AG09319 (cell line): ENCODE data around the gene HRNR.

Experiments
- DNase-seq: peaks from one replicate; pipeline ENCODE4 v3.0.0-alpha.2; 2010; ENCODE audit warnings: low read depth; ENCODE audit errors: extremely low read depth
- CTCF ChIP-seq: IDR thresholded peaks from 2 replicates; pipeline ENCODE4 v1.5.1; 2011; ENCODE audit warnings: low read depth, mild to moderate bottlenecking, inconsistent platforms, low read length, moderate library complexity

Gene HRNR

GRCh38 chr1:152197361-152197941, 26.5 kb downstream of the HRNR start:
- no peak for DNase-seq
- TF ChIP-seq CTCF: no peak

- no peak for TF ChIP-seq CTCF
- no peak for DNase-seq
Observed at GRCh38 chr1:152191711-152192110, 32.3 kb downstream of the HRNR start.

- no peak for DNase-seq
- no peak for TF ChIP-seq CTCF
Observed at GRCh38 chr1:152191260-152191659, 32.7 kb downstream of the HRNR start.

GRCh38 chr1:152190589-152190988, 33.4 kb downstream of the HRNR start:
- DNase-seq: no peak

GRCh38 chr1:152189657-152190442, 34.1 kb downstream of the HRNR start:
- no peak for DNase-seq
- TF ChIP-seq CTCF: peak; percentile 76

More at GRCh38 chr1:152190589-152190988, 33.4 kb downstream of the HRNR start:
- no peak for TF ChIP-seq CTCF

- no peak for DNase-seq
- peak; percentile 73 for TF ChIP-seq CTCF
Observed at GRCh38 chr1:152188673-152189591, 35.1 kb downstream of the HRNR start.
